HG02678 (cell line): ENCODE measurements around the gene YWHAH.

Experiments used
- ATAC-seq: cut with Tn5 transposase; IDR thresholded peaks from one replicate; pipeline ENCODE4 v1.9.1; 2021; ENCODE audit warnings: mild to moderate bottlenecking, moderate library complexity; ENCODE audit not compliant: unreplicated experiment

YWHAH gene

DNA sequence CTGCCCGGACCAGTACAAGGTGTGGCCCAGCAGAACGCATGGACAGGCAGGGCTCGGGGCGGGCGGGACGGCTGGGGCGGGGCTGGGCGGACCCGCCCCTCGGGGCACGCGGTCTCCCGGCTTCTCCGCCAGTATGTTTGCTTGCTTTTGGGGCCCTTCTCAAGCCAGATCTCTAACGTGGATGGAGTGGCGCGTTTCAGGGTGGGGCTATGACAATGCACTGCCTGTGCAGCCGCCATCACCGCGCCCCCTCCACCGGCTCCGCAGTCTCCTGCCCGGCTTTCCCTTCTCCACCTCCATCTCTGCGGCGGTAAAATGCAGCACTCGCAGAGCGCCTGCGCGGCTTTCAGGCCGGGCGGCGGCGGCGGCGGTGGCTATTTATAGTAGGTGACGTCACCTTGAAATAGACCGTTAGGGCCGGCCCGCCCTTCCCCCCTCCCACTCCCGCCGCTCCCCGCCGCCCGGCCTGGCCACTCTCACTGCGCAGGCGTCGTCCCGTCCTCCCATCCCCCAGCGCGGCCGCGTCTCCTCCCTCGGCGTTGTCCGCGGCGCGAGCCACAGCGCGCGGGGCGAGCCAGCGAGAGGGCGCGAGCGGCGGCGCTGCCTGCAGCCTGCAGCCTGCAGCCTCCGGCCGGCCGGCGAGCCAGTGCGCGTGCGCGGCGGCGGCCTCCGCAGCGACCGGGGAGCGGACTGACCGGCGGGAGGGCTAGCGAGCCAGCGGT is at the start of gene YWHAH:
TSS of gene YWHAH (plus strand) at position 558 of the 722 bp plus-strand sequence. CDS start 199 bp downstream, outside the sequence.
- ATAC-seq = peak; percentile 76

DNA sequence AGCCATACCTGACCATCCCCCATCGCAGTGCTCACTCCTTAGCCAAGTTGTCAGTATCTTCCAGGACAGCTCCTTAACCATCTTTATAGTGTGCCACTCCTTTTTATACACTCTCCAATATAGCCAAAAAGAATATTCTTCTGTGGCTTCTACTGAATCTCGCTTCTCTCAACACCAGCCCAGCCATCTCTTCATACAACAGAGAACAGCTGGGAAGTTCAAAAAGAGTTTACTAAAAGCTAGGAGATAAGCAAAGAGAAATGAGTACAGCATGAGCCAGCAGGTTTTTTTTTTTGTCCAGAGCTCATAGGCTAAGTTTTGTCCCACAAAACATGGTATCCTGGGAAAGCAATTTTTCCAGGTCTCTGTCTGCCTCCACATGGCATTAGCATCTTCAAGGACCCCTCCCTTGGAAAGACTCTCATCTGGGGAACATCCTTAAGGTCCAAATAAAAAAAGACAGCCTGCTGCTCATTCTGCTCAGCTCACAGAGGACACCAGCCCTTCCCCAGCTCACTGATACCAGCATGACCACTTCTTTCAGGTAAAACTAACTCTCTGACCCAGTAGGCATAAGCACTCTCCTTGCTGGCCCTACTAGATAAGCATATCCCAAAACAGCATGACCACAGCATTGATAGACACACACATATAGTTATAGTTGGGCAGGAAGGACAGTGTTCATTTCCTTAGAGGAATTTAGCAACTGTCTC is 48.8 kb upstream of the YWHAH start:
- ATAC-seq = no peak

DNA sequence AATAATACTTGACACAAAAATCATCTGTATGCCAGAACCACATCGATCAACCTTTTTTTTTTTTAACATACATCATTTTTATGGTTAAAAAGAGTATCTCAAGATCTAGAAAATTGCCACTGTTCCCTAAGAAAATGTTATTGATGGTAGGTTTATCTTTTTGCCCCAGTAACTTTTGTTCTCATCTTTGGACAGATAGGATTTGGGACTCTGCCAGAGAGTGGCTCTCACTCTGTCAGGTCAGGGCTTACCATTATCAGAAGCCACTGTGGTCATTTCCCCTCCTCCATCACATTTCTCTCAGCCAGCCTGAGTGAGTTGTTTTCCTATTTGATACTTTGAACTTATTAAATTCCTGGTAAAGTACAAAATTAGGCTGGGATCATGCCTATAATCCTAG is 47.9 kb upstream of the YWHAH start:
- ATAC-seq = no peak

DNA sequence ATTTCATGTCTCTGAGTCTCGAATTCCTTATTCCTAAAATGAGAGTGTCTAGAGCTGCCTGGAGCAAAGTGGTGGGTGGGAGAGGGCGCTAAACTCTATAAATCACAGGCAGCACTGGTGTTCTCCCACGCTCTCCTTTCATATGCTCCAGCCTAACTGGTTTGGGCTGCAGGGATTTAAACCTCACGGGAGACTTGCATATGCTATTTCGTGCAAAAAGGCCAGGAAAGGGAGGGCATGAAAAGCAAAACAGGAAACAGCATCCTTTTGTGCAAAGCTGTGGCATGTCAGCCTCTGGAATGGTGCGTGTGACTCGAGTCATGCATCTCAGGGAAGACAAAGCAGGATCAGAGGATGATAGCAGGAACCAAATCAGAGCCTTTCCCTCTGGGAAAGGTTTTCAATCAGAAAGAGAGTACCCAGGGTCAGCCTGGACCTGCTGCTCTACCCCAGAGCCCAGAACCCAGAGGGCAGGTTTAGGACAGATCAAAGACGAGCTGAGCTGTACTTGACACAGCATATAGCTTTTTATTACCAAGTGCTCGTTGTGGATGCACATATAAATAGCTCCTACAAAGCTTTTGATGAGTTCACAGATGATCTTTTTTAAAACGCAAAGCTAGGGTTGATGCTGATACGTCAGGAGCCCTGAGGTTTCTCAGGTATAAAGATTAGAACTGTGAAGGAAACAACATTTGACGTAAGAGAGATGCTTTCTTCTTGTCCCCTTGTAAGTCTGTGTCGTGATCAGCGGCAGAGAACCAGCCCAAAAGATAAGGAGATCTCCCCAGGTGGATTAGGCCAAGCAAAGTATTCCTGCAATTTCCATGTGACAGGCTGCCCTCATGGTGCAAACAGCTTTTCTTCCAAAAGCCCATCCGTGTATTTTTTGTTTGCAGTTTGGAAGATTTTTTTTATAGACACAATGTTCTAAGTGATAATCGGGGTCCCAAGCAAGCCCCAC is 46.2 kb upstream of the YWHAH start:
- ATAC-seq = no peak

DNA sequence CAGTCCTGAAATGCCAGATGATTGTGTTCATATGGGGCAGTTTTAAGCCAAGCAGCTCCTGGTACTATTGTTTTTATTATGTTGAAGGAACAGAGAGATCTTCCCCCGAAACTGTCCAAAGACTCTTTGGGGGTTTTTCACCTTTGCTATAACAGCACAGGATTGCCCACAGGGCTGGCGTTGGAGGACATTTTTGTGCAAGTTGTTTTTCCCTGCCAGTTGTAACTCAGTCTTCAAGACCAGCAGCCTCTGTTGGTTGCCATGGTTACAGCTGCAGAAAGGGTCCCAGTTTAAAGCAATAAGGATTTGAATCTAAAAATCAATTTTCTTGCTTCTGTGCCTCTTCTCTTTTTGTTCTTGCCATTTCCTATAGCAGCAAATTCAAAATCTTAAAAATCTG is 45.4 kb upstream of the YWHAH start:
- ATAC-seq = no peak

DNA sequence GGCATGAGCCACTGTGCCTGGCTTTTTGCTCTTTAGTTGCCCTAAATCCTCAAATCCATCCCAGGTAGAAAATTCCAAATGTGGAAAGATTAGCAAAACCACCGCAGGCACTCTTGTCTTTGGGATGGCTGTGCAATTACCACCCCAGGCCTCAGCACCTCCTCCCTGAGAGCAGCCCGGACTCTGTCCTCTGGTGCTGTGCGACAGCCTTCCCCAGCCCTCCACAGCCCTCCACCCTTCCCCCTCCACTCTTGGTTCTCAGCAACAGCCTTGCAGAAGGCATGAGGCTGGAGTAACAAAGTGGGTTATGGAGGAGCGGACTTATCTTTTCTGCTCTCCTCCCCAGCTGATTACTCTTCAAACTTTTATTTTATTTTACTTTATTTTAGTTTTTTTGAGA is 44.7 kb upstream of the YWHAH start:
- ATAC-seq = no peak

DNA sequence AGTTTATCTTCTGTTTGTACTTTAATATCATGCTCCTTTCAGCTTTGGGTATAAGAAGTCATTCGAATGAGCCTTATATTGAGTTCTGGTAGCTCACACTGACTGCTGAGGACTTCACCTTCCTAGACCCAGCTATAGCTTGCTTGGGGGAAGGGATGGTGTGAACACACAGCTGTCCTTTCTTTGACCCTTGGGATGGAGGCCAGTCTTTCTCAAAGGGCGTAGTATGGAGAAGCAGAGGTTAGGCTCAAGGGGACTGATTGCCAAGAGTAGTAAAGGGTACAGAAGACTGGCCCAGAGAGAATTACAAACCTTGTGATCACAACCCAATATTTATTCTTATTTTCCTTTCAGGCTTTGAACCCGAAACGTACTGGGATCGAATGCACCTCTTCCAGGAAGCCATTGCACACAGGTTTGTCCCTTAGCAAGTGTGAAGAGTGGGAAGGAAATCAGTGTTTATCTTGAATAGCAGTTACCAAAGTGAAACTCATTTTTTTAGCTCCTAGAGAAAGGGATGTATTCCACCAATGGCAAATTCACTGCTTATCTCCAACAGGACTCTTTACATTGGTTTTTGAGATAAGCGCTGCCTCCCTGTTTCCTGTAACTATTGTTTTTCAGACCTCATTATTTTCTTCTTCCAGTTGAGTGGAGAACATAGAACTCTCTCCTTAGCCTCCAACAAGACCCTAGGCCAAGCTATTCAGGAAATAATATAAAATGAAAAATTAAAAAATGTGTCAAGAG is 42.8 kb upstream of the YWHAH start:
- no peak for ATAC-seq

DNA sequence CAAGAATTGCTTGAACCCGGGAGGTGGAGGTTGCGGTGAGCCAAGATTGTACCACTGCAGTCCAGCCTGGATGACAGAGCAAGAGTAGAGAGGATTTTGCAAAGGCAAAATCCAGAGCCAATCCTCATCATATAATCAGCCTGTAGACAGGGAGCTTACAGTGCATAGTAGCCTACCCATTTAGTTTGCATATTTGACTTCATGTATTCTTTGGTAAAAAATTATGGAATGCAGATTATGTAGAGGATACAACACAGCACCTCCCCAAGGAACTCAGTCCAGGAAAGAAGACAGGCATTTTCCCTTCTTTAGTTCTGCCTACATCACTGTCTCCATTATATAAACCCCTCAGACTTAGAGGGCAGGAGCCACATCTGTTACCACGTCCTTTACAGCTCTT is 39.7 kb upstream of the YWHAH start:
- ATAC-seq = no peak

DNA sequence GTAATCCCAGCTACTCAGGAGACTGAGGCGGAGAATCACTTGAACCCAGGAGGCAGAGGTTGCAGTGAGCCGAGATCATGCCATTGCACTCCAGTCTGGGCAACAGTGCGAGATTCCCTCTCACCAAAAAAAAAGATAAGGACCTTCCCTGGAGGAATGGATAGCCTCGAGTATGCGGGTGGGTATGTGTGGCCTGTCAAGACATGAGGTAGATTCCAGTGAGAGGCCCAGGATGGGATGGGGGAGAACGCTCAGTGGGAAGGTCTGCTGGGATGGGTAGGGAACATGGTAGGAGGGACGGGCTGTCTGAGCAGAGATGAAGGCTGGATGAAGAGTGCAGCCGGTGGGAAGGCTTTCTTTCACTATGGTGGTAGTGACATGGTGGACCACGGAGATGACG is 39.0 kb upstream of the YWHAH start:
- ATAC-seq = no peak

DNA sequence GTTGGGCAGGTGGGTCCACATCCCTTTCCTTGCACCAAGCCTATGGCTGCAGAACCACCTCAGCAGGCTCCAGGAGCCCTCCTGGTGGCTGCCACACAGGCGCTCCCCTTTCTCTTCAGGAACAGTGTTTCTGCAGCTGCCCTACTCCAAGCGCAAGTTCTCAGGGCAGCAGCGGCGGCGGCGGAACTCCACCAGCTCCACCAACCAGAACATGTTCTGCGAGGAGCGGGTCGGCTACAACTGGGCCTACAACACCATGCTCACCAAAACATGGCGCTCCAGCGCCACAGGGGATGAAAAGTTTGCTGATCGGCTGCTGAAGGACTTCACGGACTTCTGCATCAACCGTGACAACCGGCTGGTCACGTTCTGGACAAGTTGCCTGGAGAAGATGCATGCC is 38.2 kb upstream of the YWHAH start:
- ATAC-seq = no peak

DNA sequence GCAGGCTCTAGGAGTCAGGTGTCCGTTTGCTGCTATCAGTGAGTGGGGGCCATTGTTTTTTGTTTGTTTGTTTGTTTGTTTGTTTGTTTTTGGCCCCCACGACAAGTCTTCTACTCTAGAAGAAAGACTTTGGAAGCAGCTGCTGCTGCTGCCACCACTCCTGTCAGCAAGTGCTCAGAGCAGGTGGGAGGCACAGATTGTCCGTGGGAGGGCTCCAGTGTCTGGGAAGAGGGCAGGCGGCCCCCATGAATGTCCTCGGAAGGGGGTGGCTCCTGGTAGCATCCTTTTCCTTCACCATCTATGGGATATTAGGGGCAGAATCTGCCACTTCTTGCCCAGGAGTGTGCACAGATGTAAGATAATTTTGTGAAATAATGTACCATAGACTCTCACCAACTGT is 37.8 kb upstream of the YWHAH start:
- no peak for ATAC-seq

DNA sequence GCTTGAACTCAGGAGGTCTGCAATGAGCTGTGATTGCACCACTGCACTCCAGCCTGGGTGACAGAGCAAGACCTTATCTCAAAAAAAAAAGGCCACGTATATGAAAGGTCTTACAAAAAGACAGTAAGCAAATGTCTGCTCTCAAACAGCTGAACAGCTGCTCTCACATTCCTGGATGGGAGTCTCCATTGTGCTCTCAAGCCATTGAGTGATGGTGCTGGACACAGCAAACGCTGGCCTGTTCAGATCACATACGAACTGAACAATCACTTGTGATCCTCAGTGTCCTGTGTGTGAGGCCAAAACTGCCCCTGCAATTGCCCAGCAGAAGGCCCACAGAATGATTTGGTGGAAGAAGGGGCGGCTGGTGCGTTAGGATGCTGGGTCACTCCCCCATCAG is 34.4 kb upstream of the YWHAH start:
- ATAC-seq = no peak

DNA sequence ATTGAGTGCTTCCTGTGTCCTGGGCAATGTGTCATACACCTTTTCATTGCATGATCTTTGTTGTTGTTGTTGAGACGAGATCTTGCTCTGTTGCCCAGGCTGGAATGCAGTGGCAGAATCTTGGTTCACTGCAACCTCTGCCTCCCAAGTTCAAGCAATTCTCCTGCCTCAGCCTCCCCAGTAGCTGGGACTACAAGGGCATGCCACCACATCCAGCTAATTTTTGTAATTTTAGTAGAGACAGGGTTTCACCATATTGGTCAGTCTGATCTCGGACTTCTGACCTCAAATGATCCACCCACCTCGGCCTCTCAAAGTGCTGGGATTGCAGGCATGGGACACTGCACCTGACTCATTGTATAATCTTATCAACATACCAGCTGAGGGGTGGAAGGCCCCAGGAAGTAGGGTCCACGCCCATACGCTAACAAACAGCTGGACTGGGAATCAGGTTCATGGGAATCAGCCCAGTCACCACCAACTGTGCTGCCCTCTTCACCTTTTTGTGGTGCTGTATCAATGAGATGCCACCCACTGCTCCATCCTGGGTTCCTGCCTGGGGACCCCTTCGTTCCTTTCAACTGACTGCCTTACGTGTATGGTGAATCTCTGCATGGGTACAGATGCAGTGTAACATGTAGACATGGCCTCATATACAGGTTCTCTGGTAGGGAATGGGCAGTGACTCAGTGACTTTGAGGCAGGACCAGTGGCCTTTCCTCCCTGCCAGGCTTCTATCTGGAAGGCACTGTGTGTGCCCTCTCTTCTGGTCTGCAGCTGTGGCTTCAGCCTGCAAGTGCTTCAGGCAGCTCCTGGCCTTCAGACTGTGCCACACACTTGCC is 32.5 kb upstream of the YWHAH start:
- ATAC-seq = no peak

DNA sequence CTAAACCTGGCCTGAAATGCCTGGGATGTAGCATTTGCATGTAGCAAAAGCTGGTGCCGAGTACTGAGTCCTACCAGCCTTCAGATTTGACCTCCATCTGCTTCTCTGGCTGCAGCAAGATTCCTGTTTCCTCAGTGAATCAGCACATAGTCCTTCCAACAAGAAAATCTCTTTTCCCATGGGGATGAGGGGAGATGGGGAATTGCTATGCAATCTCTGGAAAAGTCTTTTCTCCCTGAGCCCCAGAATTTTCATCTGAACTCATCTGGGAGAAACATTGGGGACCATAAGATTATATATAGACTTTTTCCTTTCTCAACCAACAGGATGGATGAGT is 32.0 kb upstream of the YWHAH start:
- no peak for ATAC-seq

DNA sequence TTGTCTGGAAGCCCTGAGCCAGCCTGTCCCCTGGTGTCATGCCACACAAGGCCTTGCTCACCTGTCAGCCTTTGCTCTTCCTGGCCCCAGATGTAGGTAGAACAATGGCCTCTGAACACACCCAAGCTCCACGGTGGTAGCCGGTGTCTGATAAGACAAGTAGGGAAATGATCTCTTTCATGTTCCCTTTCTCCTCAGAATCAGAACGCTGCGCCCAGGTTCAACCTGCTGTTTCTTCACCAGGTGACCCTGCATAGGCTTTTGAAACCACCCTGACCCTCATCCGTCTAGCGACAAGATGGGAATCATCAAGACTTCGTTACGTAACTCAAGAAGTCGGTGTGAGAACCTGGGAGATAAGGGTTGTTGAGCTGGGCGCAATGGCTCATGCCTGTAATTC is 28.7 kb upstream of the YWHAH start:
- ATAC-seq = no peak

DNA sequence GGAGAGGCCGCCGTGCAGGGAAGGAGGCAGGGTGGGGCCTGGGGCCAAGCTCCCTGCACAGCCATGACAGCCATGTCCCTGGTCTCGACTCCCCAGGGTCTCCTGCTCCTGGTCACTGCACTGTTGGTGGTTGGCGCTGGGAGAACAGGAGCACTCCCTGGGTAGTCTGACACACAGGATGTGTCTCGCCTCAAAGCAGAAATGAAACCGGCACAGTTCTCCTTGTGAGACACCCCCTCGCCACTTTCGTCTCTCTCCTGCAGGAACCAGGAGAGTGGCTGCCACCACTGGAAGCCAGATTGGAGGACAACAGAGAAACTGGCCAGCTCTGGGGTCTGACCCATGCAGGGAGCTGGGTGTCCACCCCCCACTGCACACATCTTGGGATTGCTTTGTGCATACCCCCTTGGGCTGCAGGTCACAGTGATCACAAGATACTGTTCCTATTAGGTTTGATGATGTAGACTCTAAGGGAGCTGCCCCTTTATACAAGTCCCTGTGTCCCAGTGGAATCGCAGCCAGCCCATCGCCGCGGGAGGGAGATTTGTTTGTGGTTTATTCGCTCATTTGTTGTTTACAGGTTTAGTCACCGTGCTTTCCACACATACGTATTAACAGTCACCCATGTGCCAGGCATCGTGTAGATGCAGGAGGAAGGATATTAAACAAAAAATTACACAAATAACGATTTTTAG is 27.0 kb upstream of the YWHAH start:
- peak; percentile 54 for ATAC-seq

DNA sequence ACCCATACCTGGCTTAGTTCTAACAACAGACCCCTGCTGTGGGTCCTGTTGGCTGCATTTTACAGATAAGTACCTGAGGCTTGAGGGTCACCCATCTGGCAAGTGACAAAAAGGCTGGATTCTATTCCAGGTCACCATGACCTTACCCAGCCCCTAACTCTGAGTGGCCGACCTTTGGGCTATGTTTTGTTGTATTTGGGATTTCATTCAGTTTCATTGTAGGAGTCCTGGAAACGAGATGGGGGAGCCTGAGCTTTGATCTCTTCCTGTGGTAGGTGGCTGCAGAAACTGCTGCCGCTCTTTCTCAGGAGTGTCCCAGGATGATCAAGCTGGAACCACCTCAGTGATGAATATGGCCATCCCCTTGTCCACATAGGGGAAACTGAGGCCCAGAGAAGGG is 24.6 kb upstream of the YWHAH start:
- ATAC-seq = no peak

DNA sequence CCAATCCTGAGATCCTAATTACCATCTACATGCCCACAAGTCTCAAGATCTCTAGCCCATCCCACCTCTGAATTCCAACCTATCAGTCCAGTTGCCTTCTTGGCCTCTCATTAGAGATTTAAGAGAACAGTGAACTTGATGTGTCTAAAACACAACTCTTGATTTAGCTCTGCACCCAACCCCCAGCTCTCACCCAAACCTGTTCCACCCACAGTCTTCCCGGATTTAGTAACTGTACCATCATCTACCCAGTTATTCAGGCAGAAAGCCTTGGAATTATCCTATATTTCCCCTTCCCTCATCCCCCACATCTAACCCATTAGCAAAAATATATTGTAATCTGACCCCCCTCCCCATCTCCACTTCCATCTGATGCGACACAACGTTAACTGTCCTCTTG is 24.0 kb upstream of the YWHAH start:
- no peak for ATAC-seq

DNA sequence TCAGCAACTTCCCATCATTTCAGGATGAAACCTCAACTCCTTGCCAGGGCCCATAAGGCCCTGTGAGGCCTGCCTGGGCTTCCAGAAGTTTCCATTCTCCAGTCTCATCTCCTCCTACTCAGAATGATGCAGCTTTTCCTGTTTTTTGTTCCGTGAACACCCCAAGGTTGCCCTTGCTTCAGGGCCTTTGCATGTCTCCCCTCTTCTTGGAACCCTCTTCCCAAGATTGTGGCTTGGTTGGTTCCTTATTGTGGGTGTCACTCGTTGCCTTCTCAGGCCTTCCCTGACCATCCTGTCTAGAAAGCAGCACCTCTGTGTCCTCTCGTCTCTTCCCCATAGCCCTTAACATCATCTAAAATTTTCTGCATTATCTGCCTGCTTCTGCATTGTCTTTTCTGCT is 23.2 kb upstream of the YWHAH start:
- ATAC-seq = no peak
